ENCODE measurements around the gene GPR152.
"Not testable (repeated sequence)": the region's sequence is repeated elsewhere in the genome, so short reads cannot be mapped to it uniquely, and the experiment has no call there.

GPR152 gene

GRCh38 chr11:67466367-67466766, 13.8 kb upstream of the GPR152 start:
- TF ChIP-seq CTCF (IDR thresholded peaks at IDR 0.05; ENCODE audit: insufficient read depth, low read length, missing control alignments): no peak
- ChIA-PET POLR2A (no interaction called here), CTCF (no interaction called here)
- H3K4me3 ChIP-seq (ENCODE audit: low read depth, low read length): no peak overlapping the region
- DNase-seq (ENCODE audit: low read depth, low spot score): no peak

GRCh38 chr11:67465530-67465929, 13.0 kb upstream of the GPR152 start:
- ChIA-PET POLR2A (interaction anchor here (0.6 kb wide), 1 partner anchor 59 kb away, joined by 4 read pairs; no protein-coding TSS in a partner anchor), CTCF (interaction anchor here (1.0 kb wide), 1 partner anchor 64 kb away, joined by 4 read pairs; the partner anchor contains the start of gene PPP1CA)
- DNase-seq (ENCODE audit: low read depth, low spot score): not testable (repeated sequence)
- peak overlapping the region; percentile 70; the same call in 1 of the 2 replicates for H3K4me3 ChIP-seq (ENCODE audit: low read depth, low read length)

- H3K4me3 ChIP-seq (ENCODE audit: low read depth, low read length): peak overlapping the region; percentile 70
- CTCF ChIA-PET: interaction anchor here (1.0 kb wide), 1 partner anchor 64 kb away, joined by 4 read pairs; the partner anchor contains the start of gene PPP1CA
- POLR2A ChIA-PET: no interaction called here
- no peak for DNase-seq (ENCODE audit: low read depth, low spot score)
- TF ChIP-seq CTCF (IDR thresholded peaks at IDR 0.05; ENCODE audit: insufficient read depth, low read length, missing control alignments): no peak
Measured at GRCh38 chr11:67465189-67465510, 12.6 kb upstream of the GPR152 start.

- ChIA-PET POLR2A (no interaction called here), CTCF (interaction anchor here (1.0 kb wide), 1 partner anchor 64 kb away, joined by 4 read pairs; the partner anchor contains the start of gene PPP1CA)
- DNase-seq (ENCODE audit: low read depth, low spot score): no peak
- H3K4me3 ChIP-seq (ENCODE audit: low read depth, low read length): peak overlapping the region; percentile 70
- no peak for TF ChIP-seq CTCF (IDR thresholded peaks at IDR 0.05; ENCODE audit: insufficient read depth, low read length, missing control alignments)
Measured at GRCh38 chr11:67464411-67465188, 12.1 kb upstream of the GPR152 start.

- H3K4me3 ChIP-seq (ENCODE audit: low read depth, low read length): peak overlapping the region; percentile 70
- no peak for DNase-seq (ENCODE audit: low read depth, low spot score)
- ChIA-PET POLR2A (no interaction called here), CTCF (no interaction called here)
- no peak for TF ChIP-seq CTCF (IDR thresholded peaks at IDR 0.05; ENCODE audit: insufficient read depth, low read length, missing control alignments)
Measured at GRCh38 chr11:67463680-67464410, 11.3 kb upstream of the GPR152 start.

GRCh38 chr11:67463186-67463585, 10.7 kb upstream of the GPR152 start:
- ChIA-PET POLR2A (no interaction called here), CTCF (no interaction called here)
- H3K4me3 ChIP-seq (ENCODE audit: low read depth, low read length): no peak overlapping the region
- no peak for TF ChIP-seq CTCF (IDR thresholded peaks at IDR 0.05; ENCODE audit: insufficient read depth, low read length, missing control alignments)
- DNase-seq (ENCODE audit: low read depth, low spot score): no peak
